ENCODE data around the gene RBM46. TPM values are rescaled to one million over a fixed set of nuclear protein-coding genes. Genes with fewer than 3 reads are reported as not detected.

Gene RBM46
- total RNA-seq, 1 experiment from 2014 or later = not detected

DNA sequence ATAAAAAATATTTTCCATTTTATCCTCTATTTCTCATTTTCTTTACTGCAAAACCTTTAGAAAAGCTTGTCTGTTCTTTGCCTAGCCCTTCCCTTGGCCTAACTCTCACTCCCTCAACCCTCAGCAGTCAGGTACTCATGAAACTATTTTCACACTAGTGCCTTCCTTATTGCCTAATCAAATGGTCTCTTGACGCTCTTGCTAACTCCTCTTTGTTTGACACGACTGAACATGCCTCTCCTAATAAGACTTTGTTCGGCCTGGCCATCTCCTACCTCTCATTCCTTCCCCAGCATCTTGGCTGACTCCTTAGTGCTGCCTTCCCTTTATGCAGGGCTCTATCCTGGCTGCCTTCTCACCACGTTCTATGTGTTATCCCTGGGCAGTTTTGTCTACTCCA, 48.4 kb upstream of the RBM46 start:
- Histone ChIP-seq H3K36me3 (ENCODE audit: control insufficient read depth, insufficient read depth, low read length) (no peaks in the 10 kb centered on the region), H3K27me3 (ENCODE audit: control insufficient read depth, insufficient read depth, low read length) (no peaks in the 10 kb centered on the region), H3K4me3 (ENCODE audit: low read depth in 2 of 2, low read length in 2 of 2) (no peak overlapping the region), H3K27ac (ENCODE audit: low read length) (no peak overlapping the region), H3K4me1 (ENCODE audit: control insufficient read depth, insufficient read depth, low read length) (no peaks in the 10 kb centered on the region), H3K9me3 (ENCODE audit: control insufficient read depth, insufficient read depth, low read depth, low read length) (no peaks in the 10 kb centered on the region)
- ChIA-PET CTCF (no interaction called here), POLR2A (no interaction called here)
- no peak for ATAC-seq
- TF ChIP-seq, protein P1, sequence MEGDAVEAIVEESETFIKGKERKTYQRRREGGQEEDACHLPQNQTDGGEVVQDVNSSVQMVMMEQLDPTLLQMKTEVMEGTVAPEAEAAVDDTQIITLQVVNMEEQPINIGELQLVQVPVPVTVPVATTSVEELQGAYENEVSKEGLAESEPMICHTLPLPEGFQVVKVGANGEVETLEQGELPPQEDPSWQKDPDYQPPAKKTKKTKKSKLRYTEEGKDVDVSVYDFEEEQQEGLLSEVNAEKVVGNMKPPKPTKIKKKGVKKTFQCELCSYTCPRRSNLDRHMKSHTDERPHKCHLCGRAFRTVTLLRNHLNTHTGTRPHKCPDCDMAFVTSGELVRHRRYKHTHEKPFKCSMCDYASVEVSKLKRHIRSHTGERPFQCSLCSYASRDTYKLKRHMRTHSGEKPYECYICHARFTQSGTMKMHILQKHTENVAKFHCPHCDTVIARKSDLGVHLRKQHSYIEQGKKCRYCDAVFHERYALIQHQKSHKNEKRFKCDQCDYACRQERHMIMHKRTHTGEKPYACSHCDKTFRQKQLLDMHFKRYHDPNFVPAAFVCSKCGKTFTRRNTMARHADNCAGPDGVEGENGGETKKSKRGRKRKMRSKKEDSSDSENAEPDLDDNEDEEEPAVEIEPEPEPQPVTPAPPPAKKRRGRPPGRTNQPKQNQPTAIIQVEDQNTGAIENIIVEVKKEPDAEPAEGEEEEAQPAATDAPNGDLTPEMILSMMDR (IDR thresholded peaks at IDR 0.05) = no peak
- TF ChIP-seq SIN3A (IDR thresholded peaks at IDR 0.05; ENCODE audit: borderline replicate concordance, insufficient read depth, low read depth, low read length) = no peak
- no TSS peak for BruUV-seq (replicated peaks)
- intact Hi-C loops (cut with micrococcal nuclease; ENCODE audit: unreplicated experiment) = no loop called here
- in situ Hi-C loops (cut with HindIII; ENCODE audit: low pct_unique_long_range_greater_than_20kb, low sequenced_read_pairs) = no loop called here
- no peak for DNase-seq (ENCODE audit: low read depth, low spot score)

DNA sequence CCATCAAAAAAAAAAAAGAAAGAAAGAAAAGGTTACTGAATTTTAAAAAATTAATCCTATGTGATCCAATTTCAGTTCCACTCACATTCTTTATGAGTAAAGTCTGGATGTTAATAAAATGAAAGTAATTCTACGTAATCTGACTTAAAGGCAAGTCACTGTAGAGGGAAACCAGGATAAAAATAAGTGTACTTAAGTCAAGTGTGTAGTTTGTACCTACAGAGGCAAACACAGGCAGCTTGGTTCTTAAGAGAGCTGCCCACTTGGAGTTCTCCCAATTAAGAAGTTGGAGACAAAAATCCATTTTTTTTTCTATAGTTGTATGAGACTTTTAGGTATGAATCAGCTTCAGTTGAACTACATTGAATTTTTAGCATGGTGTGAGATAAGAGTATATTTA, 44.3 kb upstream of the RBM46 start:
- no peaks in the 10 kb centered on the region for H3K36me3 ChIP-seq (ENCODE audit: control insufficient read depth, insufficient read depth, low read length)
- no peaks in the 10 kb centered on the region for H3K9me3 ChIP-seq (ENCODE audit: control insufficient read depth, insufficient read depth, low read depth, low read length)
- intact Hi-C loops (cut with micrococcal nuclease; ENCODE audit: unreplicated experiment) (no loop called here), in situ Hi-C loops (cut with HindIII; ENCODE audit: low pct_unique_long_range_greater_than_20kb, low sequenced_read_pairs) (no loop called here)
- no peak overlapping the region for H3K27ac ChIP-seq (ENCODE audit: low read length)
- H3K4me1 ChIP-seq (ENCODE audit: control insufficient read depth, insufficient read depth, low read length) = no peaks in the 10 kb centered on the region
- DNase-seq (ENCODE audit: low read depth, low spot score) = no peak
- no TSS peak for BruUV-seq (replicated peaks)
- ChIA-PET CTCF (no interaction called here), POLR2A (no interaction called here)
- ATAC-seq = no peak
- no peak overlapping the region for H3K4me3 ChIP-seq (ENCODE audit: low read depth in 2 of 2, low read length in 2 of 2)
- TF ChIP-seq TCF7L2 (IDR thresholded peaks at IDR 0.05; ENCODE audit: low read depth, low read length) (no peak), POLR2AphosphoS5 (IDR thresholded peaks at IDR 0.05; ENCODE audit: low read depth, low read length) (no peak), SIN3A (IDR thresholded peaks at IDR 0.05; ENCODE audit: borderline replicate concordance, insufficient read depth, low read depth, low read length) (no peak)
- TF ChIP-seq, protein P1 (IDR thresholded peaks at IDR 0.05) = no peak
- TF ChIP-seq, protein P2, sequence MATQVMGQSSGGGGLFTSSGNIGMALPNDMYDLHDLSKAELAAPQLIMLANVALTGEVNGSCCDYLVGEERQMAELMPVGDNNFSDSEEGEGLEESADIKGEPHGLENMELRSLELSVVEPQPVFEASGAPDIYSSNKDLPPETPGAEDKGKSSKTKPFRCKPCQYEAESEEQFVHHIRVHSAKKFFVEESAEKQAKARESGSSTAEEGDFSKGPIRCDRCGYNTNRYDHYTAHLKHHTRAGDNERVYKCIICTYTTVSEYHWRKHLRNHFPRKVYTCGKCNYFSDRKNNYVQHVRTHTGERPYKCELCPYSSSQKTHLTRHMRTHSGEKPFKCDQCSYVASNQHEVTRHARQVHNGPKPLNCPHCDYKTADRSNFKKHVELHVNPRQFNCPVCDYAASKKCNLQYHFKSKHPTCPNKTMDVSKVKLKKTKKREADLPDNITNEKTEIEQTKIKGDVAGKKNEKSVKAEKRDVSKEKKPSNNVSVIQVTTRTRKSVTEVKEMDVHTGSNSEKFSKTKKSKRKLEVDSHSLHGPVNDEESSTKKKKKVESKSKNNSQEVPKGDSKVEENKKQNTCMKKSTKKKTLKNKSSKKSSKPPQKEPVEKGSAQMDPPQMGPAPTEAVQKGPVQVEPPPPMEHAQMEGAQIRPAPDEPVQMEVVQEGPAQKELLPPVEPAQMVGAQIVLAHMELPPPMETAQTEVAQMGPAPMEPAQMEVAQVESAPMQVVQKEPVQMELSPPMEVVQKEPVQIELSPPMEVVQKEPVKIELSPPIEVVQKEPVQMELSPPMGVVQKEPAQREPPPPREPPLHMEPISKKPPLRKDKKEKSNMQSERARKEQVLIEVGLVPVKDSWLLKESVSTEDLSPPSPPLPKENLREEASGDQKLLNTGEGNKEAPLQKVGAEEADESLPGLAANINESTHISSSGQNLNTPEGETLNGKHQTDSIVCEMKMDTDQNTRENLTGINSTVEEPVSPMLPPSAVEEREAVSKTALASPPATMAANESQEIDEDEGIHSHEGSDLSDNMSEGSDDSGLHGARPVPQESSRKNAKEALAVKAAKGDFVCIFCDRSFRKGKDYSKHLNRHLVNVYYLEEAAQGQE (IDR thresholded peaks at IDR 0.05; ENCODE audit: insufficient read depth in 1 of 2, low read depth in 2 of 2, low read length in 1 of 2) = no peak
- H3K27me3 ChIP-seq (ENCODE audit: control insufficient read depth, insufficient read depth, low read length) = no peaks in the 10 kb centered on the region

DNA sequence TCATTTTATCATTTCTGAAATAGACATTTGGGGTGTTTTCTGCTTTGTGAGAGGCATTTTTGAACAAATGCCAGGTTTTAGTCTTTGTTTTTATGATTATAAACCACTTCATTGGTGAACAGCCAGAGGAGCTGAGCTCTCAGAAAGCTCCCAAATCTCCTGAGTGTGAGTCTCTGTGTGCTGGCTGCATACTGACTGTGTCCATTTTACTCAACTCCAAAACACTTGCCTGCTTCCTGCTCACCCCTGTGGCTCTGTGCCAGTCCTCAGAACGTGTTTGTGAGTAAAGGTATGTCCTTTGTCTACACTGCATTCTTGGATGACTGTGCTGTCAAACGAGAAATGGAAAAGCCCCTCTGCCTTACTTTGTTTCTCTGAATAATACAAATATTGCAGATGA, 42.6 kb upstream of the RBM46 start:
- in situ Hi-C loops (cut with HindIII; ENCODE audit: low pct_unique_long_range_greater_than_20kb, low sequenced_read_pairs) = no loop called here
- no peaks in the 10 kb centered on the region for H3K36me3 ChIP-seq (ENCODE audit: control insufficient read depth, insufficient read depth, low read length)
- POLR2A ChIA-PET = no interaction called here
- no peak for TF ChIP-seq TCF7L2 (IDR thresholded peaks at IDR 0.05; ENCODE audit: low read depth, low read length)
- TF ChIP-seq, protein P1 (IDR thresholded peaks at IDR 0.05) = no peak
- no peak for TF ChIP-seq POLR2AphosphoS5 (IDR thresholded peaks at IDR 0.05; ENCODE audit: low read depth, low read length)
- TF ChIP-seq SIN3A (IDR thresholded peaks at IDR 0.05; ENCODE audit: borderline replicate concordance, insufficient read depth, low read depth, low read length) = no peak
- TF ChIP-seq, protein P2 (IDR thresholded peaks at IDR 0.05; ENCODE audit: insufficient read depth in 1 of 2, low read depth in 2 of 2, low read length in 1 of 2) = no peak
- no peaks in the 10 kb centered on the region for H3K27me3 ChIP-seq (ENCODE audit: control insufficient read depth, insufficient read depth, low read length)
- ATAC-seq (no peak), DNase-seq (ENCODE audit: low read depth, low spot score) (no peak)
- no TSS peak for BruUV-seq (replicated peaks)
- no peak overlapping the region for H3K4me3 ChIP-seq (ENCODE audit: low read depth in 2 of 2, low read length in 2 of 2)
- intact Hi-C loops (cut with micrococcal nuclease; ENCODE audit: unreplicated experiment) = no loop called here
- H3K4me1 ChIP-seq (ENCODE audit: control insufficient read depth, insufficient read depth, low read length) = no peaks in the 10 kb centered on the region
- no peaks in the 10 kb centered on the region for H3K9me3 ChIP-seq (ENCODE audit: control insufficient read depth, insufficient read depth, low read depth, low read length)
- CTCF ChIA-PET = no interaction called here
- no peak overlapping the region for H3K27ac ChIP-seq (ENCODE audit: low read length)

Measured in Panc1 (cell line).